OCI-LY7 (cell line): ENCODE results near the gene S100Z. TPM values are rescaled to one million over a fixed set of nuclear protein-coding genes. Genes with fewer than 3 reads are reported as not detected.

ENCODE experiments used
- BruUV-seq: library from RNA; stranded (reverse); fragments of 400-500 nt; replicated peaks from 2 replicates; lab custom pipeline; 2021; lab: Mats Ljungman, UMichigan
- CTCF ChIA-PET: fragments of 300-600 bp; sonication (Branson Sonifier 250); formaldehyde crosslinking; loops from one replicate; lab custom pipeline; 2022; ENCODE audit warnings: antibody characterized with exemption; ENCODE audit not compliant: unreplicated experiment; lab: Charles Lee
- POLR2A ChIA-PET: fragments of 300-600 bp; sonication (Branson Sonifier 250); formaldehyde crosslinking; loops from one replicate; lab custom pipeline; 2022; ENCODE audit warnings: antibody characterized with exemption; lab: Charles Lee
- DNase-seq: peaks from one replicate; pipeline ENCODE4 v3.0.0-alpha.2; 2015; ENCODE audit warnings: low spot score
- H2AFZ ChIP-seq: fragments of 200-600 bp; sonication (generic), shearing (Covaris generic); 2 replicates; pipeline ENCODE4 v1.6.1; 2014; ENCODE audit warnings: mild to moderate bottlenecking, antibody characterized with exemption, low read length, moderate library complexity
- H3K27ac ChIP-seq: fragments of 200-600 bp; sonication (generic); 2 replicates; pipeline ENCODE4 v1.5.1; 2014; ENCODE audit warnings: mixed run types, low read depth, mild to moderate bottlenecking, moderate library complexity, low read length, inconsistent platforms; ENCODE audit not compliant: poor library complexity, severe bottlenecking
- H3K36me3 ChIP-seq: fragments of 200-600 bp; sonication (generic); 2 replicates; pipeline ENCODE4 v1.6.1; 2014; ENCODE audit warnings: mild to moderate bottlenecking, antibody characterized with exemption, low read length, moderate library complexity, mixed read lengths; ENCODE audit not compliant: insufficient read depth
- H3K4me1 ChIP-seq: fragments of 200-600 bp; sonication (generic); 2 replicates; pipeline ENCODE4 v1.5.1; 2014; ENCODE audit warnings: mild to moderate bottlenecking, low read length; ENCODE audit not compliant: insufficient read depth, poor library complexity, severe bottlenecking
- H3K4me2 ChIP-seq: fragments of 200-600 bp; sonication (generic); 2 replicates; pipeline ENCODE4 v1.6.1; 2014; ENCODE audit warnings: mild to moderate bottlenecking, low read length
- H3K4me3 ChIP-seq: fragments of 200-600 bp; sonication (generic); 2 replicates; pipeline ENCODE4 v1.5.1; 2014; ENCODE audit warnings: mild to moderate bottlenecking, low read depth, low read length; ENCODE audit not compliant: poor library complexity, severe bottlenecking
- H3K79me2 ChIP-seq: fragments of 200-600 bp; sonication (generic); 2 replicates; pipeline ENCODE4 v1.6.1; 2016; ENCODE audit warnings: low read depth, mild to moderate bottlenecking, low read length, moderate library complexity, mixed read lengths; ENCODE audit not compliant: insufficient read depth
- H3K9me2 ChIP-seq: fragments of 200-600 bp; sonication (generic); 2 replicates; pipeline ENCODE4 v1.6.1; 2016; ENCODE audit warnings: mild to moderate bottlenecking, low read length, mixed read lengths; ENCODE audit not compliant: insufficient read depth
- H3K9me3 ChIP-seq: fragments of 200-600 bp; sonication (generic); 2 replicates; pipeline ENCODE4 v1.6.1; 2014; ENCODE audit warnings: mild to moderate bottlenecking, mixed run types, low read length, mixed read lengths
- H4K20me1 ChIP-seq: fragments of 200-600 bp; sonication (generic); 2 replicates; pipeline ENCODE4 v1.6.1; 2014; ENCODE audit warnings: mild to moderate bottlenecking, antibody characterized with exemption, low read length, moderate library complexity, mixed read lengths; ENCODE audit not compliant: insufficient read depth
- EZH2phosphoT487 ChIP-seq: fragments of 200-600 bp; sonication (generic); IDR thresholded peaks from 2 replicates; pipeline ENCODE4 v1.6.1; 2018; ENCODE audit warnings: low read depth, borderline replicate concordance, mild to moderate bottlenecking, mixed run types, antibody characterized with exemption, low read length, moderate library complexity, mixed read lengths
- intact Hi-C: fragments of 100-400 bp; cut with micrococcal nuclease; formaldehyde crosslinking; loops from one replicate; pipeline ENCODE4 v1.10.0; 2022; ENCODE audit not compliant: unreplicated experiment
- total RNA-seq, 2 experiments: library from RNA; depleted of rRNA in 1 of 2; stranded (reverse); fragments of >200 nt in 1 of 2; shearing (Covaris generic) in 1 of 2; gene quantifications; 2 replicates each; pipeline ENCODE4 v1.2.3, GENCODE V29; 2014 to 2022
- TF ChIP-seq, protein P1 (sequence below): fragments of 200-600 bp; sonication (generic); conservative IDR thresholded peaks from 2 replicates; pipeline ENCODE4 v1.5.1; 2014; ENCODE audit warnings: mild to moderate bottlenecking, antibody characterized with exemption, low read length, moderate library complexity, mixed read lengths

S100Z gene
- total RNA-seq, 2 experiments from 2014 or later: 51.1 to 66.6 TPM

DNA sequence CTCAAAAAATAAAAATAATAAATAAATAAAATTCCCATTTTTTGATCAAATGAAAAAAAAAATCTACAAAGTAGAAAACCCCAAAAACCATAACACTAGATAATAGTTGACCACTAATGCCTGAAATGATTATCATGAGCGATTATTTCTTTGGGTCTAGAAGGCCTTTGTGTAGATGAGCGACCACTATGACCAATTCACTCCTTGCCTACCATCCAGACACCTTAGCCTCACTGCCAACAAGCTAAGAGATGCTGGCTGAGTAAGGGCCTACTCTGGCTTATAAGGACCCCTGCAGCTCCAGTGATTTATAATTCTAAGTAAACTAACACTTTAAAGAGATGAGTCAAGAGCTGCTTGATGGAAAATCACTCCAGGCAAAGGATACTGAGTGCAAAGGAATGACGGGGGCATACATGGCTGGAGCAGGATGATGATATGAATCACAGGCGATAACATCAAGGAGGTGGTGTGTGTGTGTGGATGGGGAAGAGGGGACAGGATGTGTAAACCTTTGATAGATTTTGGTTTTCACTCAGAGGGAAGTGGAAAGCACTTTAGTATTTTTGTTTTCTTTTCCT lies 35.7 kb upstream of the S100Z start:
- CTCF ChIA-PET: no interaction called here
- intact Hi-C loops: no loop called here

DNA sequence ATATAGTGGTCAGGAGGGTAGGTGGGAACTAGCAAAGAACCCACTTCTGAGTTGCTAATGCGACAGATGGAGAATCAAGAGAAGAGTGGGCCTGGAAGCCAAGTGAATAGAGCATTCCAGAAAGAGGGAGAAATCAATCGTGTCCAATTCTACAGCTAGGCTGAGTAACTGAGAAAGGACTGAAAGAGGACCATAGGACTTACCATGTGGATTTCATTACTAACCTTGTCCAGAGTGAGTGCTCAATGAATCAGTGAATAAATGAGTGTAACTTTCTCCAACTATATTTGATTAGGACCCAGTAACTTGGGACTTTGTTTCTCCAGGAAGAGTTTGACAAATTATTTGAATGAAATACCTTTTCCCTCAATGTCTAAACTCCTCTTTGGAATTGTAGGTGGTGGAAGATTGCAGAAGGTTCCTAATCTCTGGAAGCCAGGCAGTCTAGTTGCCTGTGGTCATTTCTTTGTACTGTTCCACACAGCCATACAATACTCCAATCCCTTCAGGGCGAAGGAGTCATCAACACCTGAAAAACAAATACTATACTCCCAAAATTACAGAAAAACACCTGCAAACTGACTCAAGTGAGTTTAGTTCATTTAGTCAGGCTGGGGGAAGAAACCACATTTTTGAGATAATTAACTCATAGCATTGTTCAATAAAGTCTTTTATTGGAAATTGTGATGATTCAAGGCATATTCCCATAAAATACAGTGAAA lies 33.5 kb upstream of the S100Z start:
- Histone ChIP-seq H3K27ac (no peak overlapping the region), H3K4me2 (no peak overlapping the region), H3K9me3 (no peaks in the 10 kb centered on the region), H2AFZ (no peak overlapping the region), H3K4me3 (no peak overlapping the region), H3K4me1 (no peaks in the 10 kb centered on the region), H4K20me1 (no peaks in the 10 kb centered on the region), H3K9me2 (no peaks in the 10 kb centered on the region), H3K79me2 (no peaks in the 10 kb centered on the region), H3K36me3 (no peaks in the 10 kb centered on the region)
- no peak for DNase-seq
- ChIA-PET CTCF (no interaction called here), POLR2A (interaction anchor here (0.7 kb wide), 1 partner anchor 1038 kb away, joined by 8 read pairs; no protein-coding TSS in a partner anchor)
- intact Hi-C loops: no loop called here
- no TSS peak for BruUV-seq
- TF ChIP-seq EZH2phosphoT487: no peak
- TF ChIP-seq, protein P1, sequence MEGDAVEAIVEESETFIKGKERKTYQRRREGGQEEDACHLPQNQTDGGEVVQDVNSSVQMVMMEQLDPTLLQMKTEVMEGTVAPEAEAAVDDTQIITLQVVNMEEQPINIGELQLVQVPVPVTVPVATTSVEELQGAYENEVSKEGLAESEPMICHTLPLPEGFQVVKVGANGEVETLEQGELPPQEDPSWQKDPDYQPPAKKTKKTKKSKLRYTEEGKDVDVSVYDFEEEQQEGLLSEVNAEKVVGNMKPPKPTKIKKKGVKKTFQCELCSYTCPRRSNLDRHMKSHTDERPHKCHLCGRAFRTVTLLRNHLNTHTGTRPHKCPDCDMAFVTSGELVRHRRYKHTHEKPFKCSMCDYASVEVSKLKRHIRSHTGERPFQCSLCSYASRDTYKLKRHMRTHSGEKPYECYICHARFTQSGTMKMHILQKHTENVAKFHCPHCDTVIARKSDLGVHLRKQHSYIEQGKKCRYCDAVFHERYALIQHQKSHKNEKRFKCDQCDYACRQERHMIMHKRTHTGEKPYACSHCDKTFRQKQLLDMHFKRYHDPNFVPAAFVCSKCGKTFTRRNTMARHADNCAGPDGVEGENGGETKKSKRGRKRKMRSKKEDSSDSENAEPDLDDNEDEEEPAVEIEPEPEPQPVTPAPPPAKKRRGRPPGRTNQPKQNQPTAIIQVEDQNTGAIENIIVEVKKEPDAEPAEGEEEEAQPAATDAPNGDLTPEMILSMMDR: no peak

More for the DNA sequence above, 35.7 kb upstream of the S100Z start:
- no peak overlapping the region for H3K4me3 ChIP-seq
- no peaks in the 10 kb centered on the region for H3K79me2 ChIP-seq
- no peaks in the 10 kb centered on the region for H3K36me3 ChIP-seq
- H4K20me1 ChIP-seq: no peaks in the 10 kb centered on the region
- H3K9me3 ChIP-seq: no peaks in the 10 kb centered on the region
- POLR2A ChIA-PET: no interaction called here
- no TSS peak for BruUV-seq
- no peak overlapping the region for H3K27ac ChIP-seq
- no peaks in the 10 kb centered on the region for H3K9me2 ChIP-seq
- no peaks in the 10 kb centered on the region for H3K4me1 ChIP-seq
- TF ChIP-seq, protein P1: no peak
- no peak for TF ChIP-seq EZH2phosphoT487
- no peak for DNase-seq
- no peak overlapping the region for H3K4me2 ChIP-seq
- no peak overlapping the region for H2AFZ ChIP-seq
